HUDEP-2 (cell line): ENCODE measurements around the gene PCDHB9.
"Not testable (repeated sequence)": the region's sequence is repeated elsewhere in the genome, so short reads cannot be mapped to it uniquely, and the experiment has no call there.

Source experiments
- DNase-seq, 76 experiments: peaks; one replicate each; lab custom pipeline; 2025; ENCODE audit not compliant: unreplicated experiment in 76 of 76; lab: John Stamatoyannopoulos, UW

Gene PCDHB9

DNA sequence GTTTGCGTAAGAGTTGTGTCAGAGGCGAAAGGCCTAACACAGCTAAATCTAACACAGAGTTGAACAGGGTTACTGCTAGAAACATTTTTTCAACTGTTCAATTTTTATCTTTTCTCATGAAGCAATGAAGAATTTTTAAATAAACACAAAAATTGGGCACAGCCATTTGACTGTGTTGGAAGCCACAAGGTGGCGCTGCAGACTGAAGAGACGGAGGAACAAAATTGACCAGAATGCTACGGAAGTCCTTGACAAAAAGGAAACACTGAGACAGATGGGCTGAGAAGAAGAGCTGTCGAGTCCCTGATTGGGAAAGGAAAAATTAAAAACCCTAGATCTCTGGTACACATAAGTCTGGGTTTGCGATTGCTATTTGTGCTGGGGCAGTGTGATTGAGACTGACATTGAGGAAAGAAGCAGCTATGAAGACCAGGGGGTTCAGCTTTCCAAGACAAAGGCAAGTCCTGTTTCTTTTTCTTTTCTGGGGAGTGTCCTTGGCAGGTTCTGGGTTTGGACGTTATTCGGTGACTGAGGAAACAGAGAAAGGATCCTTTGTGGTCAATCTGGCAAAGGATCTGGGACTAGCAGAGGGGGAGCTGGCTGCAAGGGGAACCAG is at the start of gene PCDHB9:
PCDHB9 (plus strand) TSS at position 265 of the 616 bp plus-strand sequence; CDS start at position 423, 158 bp downstream.
- peak in 3 of 76 experiments; percentile 0 to 13 (median 6) for DNase-seq

GRCh38 chr5:141137346-141137745 is 49.6 kb upstream of the PCDHB9 start:
- DNase-seq = not testable (repeated sequence)

GRCh38 chr5:141149812-141150211 is 37.1 kb upstream of the PCDHB9 start, which contains the start of gene PCDHB6:
Gene PCDHB6 (plus strand): TSS chr5:141150057. CDS start chr5:141150258, 201 bp downstream.
- no peak for DNase-seq

DNA sequence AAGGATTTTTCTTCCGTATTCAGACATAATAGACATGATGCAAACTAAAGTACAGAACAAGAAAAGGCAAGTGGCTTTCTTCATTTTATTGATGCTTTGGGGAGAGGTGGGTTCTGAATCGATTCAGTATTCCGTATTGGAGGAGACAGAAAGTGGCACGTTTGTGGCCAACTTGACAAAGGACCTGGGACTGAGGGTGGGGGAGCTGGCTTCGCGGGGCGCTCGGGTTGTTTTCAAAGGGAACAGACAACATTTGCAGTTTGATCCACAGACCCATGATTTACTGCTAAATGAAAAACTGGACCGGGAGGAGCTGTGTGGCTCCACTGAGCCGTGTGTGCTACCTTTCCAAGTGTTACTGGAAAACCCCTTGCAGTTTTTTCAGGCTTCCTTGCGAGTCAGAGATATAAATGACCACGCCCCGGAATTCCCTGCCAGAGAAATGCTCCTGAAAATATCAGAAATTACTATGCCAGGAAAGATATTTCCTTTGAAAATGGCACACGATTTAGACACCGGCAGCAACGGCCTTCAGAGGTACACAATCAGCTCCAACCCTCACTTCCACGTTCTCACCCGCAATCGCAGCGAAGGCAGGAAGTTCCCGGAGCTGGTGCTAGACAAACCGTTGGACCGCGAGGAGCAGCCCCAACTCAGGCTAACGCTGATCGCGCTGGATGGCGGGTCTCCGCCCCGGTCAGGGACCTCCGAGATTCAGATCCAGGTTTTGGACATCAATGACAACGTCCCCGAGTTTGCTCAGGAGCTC is 36.6 kb upstream of the PCDHB9 start:
- no peak for DNase-seq

- no peak for DNase-seq
Measured at GRCh38 chr5:141150993-141151325, 36.0 kb upstream of the PCDHB9 start.

DNA sequence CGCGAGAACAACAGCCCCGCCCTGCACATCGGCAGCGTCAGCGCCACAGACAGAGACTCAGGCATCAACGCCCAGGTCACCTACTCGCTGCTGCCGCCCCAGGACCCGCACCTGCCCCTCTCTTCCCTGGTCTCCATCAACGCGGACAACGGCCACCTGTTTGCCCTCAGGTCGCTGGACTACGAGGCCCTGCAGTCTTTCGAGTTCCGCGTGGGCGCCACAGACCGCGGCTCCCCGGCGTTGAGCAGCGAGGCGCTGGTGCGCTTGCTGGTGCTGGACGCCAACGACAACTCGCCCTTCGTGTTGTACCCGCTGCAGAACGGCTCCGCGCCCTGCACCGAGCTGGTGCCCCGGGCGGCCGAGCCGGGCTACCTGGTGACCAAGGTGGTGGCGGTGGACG is 35.3 kb upstream of the PCDHB9 start:
- DNase-seq = not testable (repeated sequence)

DNA sequence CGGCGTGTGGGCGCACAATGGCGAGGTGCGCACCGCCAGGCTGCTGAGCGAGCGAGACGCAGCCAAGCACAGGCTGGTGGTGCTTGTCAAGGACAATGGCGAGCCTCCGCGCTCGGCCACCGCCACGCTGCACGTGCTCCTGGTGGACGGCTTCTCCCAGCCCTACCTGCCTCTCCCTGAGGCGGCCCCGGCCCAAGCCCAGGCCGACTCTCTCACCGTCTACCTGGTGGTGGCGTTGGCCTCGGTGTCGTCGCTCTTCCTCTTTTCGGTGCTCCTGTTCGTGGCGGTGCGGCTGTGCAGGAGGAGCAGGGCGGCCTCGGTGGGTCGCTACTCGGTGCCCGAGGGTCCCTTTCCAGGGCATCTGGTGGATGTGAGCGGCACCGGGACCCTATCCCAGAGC is 34.9 kb upstream of the PCDHB9 start:
- DNase-seq = not testable (repeated sequence)

GRCh38 chr5:141155540-141156374 is 31.2 kb upstream of the PCDHB9 start:
- DNase-seq = no peak

GRCh38 chr5:141157356-141157755 is 29.6 kb upstream of the PCDHB9 start:
- not testable (repeated sequence) for DNase-seq

- not testable (repeated sequence) for DNase-seq
Measured at GRCh38 chr5:141157901-141158300, 29.1 kb upstream of the PCDHB9 start.

DNA sequence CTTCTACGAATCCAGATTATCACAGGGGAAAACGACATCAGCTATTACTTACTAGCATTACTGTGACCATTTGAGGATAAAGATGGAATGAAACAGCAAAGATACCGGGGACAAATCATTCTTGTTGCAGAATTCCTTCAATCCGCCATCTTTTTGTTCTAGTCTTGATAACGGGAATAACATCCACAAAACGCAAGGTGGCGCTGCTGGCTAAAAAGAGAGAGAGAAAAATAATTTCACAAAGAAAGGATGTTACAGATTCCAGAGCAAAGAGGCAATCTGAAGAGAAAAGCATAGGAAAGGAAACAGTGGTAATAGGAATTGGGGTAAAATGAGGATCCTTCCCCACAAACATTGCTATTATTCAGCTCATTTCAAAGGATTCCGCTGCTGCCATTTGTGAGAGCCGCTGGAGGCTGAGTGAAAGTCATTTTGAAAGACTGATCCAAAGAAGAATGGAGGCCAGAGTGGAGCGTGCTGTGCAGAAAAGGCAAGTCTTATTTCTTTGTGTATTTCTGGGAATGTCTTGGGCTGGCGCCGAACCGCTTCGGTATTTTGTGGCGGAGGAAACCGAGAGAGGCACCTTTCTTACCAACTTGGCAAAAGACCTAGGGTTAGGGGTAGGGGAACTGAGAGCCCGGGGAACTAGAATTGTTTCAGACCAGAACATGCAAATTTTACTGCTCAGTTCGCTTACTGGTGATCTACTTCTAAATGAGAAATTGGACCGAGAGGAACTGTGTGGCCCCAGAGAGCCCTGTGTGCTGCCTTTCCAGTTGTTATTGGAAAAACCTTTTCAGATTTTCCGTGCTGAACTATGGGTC is 14.4 kb upstream of the PCDHB9 start, which contains the start of gene PCDHB7:
PCDHB7 (plus strand) TSS at position 264 of the 824 bp plus-strand sequence; CDS start at position 456, 192 bp downstream.
- DNase-seq = peak in 1 of 76 experiments; percentile 3

DNA sequence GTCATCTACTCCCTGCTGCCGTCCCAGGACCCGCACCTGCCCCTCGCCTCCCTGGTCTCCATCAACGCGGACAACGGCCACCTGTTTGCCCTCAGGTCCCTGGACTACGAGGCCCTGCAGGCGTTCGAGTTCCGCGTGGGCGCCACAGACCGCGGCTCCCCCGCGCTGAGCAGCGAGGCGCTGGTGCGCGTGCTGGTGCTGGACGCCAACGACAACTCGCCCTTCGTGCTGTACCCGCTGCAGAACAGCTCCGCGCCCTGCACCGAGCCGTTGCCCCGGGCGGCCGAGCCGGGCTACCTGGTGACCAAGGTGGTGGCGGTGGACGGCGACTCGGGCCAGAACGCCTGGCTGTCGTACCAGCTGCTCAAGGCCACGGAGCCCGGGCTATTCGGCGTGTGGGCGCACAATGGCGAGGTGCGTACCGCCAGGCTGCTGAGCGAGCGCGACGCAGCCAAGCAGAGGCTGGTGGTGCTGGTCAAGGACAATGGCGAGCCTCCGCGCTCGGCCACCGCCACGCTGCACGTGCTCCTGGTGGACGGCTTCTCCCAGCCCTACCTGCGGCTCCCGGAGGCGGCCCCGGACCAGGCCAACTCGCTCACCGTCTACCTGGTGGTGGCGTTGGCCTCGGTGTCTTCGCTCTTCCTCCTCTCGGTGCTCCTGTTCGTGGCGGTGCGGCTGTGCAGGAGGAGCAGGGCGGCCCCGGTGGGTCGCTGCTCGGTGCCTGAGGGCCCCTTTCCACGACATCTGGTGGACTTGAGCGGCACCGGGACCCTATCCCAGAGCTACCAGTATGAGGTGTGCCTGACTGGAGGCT is 12.5 kb upstream of the PCDHB9 start:
- not testable (repeated sequence) for DNase-seq

DNA sequence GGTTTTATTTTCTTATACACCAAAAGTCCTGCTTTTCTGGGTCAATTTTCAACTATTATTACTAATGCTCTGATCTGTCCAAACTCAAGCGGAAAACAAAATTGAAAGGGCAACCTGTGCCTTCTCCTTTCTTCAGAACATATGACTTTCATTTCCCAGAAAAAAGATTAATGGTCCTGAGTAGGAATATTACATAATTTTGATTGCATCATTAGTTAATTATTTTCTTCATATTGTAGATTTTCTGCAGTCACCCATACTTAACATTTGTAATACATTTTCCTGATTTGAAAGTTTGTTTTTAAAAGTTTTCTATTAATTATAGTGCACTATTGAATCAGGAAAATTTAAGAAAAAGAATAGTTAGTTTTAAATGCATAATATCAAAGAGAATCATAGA is 11.0 kb upstream of the PCDHB9 start:
- no peak for DNase-seq

DNA sequence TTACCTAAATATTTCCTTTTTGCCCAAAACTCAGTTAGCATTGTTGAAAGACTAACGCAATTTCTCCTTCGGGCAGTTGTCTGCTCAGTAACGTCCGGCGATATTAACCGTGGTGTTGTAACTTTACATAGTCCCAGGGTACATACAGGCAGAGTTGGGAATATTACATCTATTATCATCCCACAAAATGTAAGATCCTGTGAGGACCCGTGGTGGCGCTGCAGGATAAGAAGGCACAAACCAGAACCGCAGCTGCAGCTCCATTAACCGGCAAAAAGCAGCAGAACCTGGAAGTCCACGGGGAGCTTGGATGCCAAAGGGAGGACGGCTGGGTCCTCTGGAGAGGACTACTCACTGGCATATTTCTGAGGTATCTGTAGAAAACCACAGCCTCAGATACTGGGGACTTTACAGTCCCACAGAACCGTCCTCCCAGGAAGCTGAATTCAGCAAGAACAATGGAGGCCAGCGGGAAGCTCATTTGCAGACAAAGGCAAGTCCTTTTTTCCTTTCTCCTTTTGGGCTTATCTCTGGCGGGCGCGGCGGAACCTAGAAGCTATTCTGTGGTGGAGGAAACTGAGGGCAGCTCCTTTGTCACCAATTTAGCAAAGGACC is 9.3 kb upstream of the PCDHB9 start, which contains the start of gene PCDHB8:
PCDHB8 (plus strand) TSS at position 214 of the 615 bp plus-strand sequence; CDS start at position 459, 245 bp downstream.
- DNase-seq = not testable (repeated sequence)

DNA sequence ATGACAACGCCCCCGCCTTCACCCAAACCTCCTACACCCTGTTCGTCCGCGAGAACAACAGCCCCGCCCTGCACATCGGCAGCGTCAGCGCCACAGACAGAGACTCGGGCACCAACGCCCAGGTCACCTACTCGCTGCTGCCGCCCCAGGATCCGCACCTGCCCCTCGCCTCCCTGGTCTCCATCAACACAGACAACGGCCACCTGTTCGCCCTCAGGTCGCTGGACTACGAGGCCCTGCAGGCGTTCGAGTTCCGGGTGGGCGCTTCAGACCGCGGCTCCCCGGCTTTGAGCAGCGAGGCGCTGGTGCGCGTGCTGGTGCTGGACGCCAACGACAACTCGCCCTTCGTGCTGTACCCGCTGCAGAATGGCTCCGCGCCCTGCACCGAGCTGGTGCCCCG is 7.6 kb upstream of the PCDHB9 start:
- not testable (repeated sequence) for DNase-seq

- not testable (repeated sequence) for DNase-seq
Measured at GRCh38 chr5:141179876-141180275, 7.1 kb upstream of the PCDHB9 start.

- DNase-seq = no peak
Measured at GRCh38 chr5:141180313-141180712, 6.6 kb upstream of the PCDHB9 start.

DNA sequence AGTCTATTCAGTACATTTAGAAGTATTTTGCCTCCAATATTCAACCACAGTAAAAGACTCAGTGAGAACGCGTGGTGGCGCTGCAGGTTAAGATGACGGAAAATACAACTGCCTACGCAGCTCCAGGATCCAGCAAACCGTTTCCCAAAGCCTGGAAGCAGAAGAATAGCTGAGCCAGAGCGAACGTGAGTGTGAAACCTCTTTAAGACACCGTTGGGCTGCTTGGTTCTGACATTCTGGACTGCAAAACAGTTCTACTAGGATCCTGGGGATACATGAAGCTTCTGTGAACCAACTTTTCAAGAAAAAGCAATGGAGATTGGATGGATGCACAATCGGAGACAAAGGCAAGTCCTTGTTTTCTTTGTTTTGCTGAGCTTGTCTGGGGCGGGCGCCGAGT is 4.7 kb upstream of the PCDHB9 start, which contains the start of gene PCDHB16:
PCDHB16 (plus strand) TSS at position 140 of the 400 bp plus-strand sequence; CDS start at position 313, 173 bp downstream.
- peak in 2 of 76 experiments; percentile 0 to 4 for DNase-seq
